T follicular helper cell (primary cell): Measurements from ENCODE around the gene LRBA.
"Not testable (repeated sequence)": the region's sequence is repeated elsewhere in the genome, so short reads cannot be mapped to it uniquely, and the experiment has no call there.

Experiments used
- DNase-seq: peaks from one replicate; pipeline ENCODE4 v3.0.0-alpha.2; 2020; ENCODE audit warnings: low read depth
- total RNA-seq, 2 experiments: gene quantifications; one replicate each; lab custom pipeline; 2026; lab: John Stamatoyannopoulos, UW

LRBA gene
- 283 to 328 reads per million in 2 experiments for total RNA-seq

GRCh38 chr4:151014521-151015458 is at the start of gene LRBA:
Gene LRBA, minus strand, starts transcription at chr4:151015284. Its CDS starts 642 bp downstream, at chr4:151014642.
- DNase-seq = peak; percentile 78

GRCh38 chr4:151063143-151063542 is 48.1 kb upstream of the LRBA start:
- DNase-seq = not testable (repeated sequence)

- no peak for DNase-seq
These were observed 40.5 kb upstream of the LRBA start for GRCh38 chr4:151055539-151055938.

GRCh38 chr4:151052785-151053184 is 37.7 kb upstream of the LRBA start:
- DNase-seq = no peak

GRCh38 chr4:151049430-151049884 is 34.4 kb upstream of the LRBA start:
- no peak for DNase-seq

- no peak for DNase-seq
These were observed 33.8 kb upstream of the LRBA start for GRCh38 chr4:151048913-151049312.

GRCh38 chr4:151046609-151047008 is 31.5 kb upstream of the LRBA start:
- DNase-seq = no peak

GRCh38 chr4:151045907-151046306 is 30.8 kb upstream of the LRBA start:
- no peak for DNase-seq

GRCh38 chr4:151043803-151044515 is 28.9 kb upstream of the LRBA start:
- no peak for DNase-seq

GRCh38 chr4:151039733-151040132 is 24.6 kb upstream of the LRBA start:
- no peak for DNase-seq

GRCh38 chr4:151038452-151039157 is 23.5 kb upstream of the LRBA start:
- DNase-seq = no peak

GRCh38 chr4:151035911-151036310 is 20.8 kb upstream of the LRBA start:
- DNase-seq = no peak

GRCh38 chr4:151035328-151035727 is 20.2 kb upstream of the LRBA start:
- DNase-seq = no peak

GRCh38 chr4:151034829-151035228 is 19.7 kb upstream of the LRBA start:
- no peak for DNase-seq

GRCh38 chr4:151031831-151032605 is 16.9 kb upstream of the LRBA start:
- DNase-seq = no peak

- no peak for DNase-seq
These were observed 14.5 kb upstream of the LRBA start for GRCh38 chr4:151029537-151029936.

- not testable (repeated sequence) for DNase-seq
These were observed 13.9 kb upstream of the LRBA start for GRCh38 chr4:151029006-151029405.

GRCh38 chr4:151025759-151026158 is 10.7 kb upstream of the LRBA start:
- no peak for DNase-seq

- no peak for DNase-seq
These were observed 7.5 kb upstream of the LRBA start for GRCh38 chr4:151022586-151022985.

- no peak for DNase-seq
These were observed 6.7 kb upstream of the LRBA start for GRCh38 chr4:151021637-151022334.
